Measurements from ENCODE around the gene SUCNR1. TPM values are rescaled to one million over a fixed set of nuclear protein-coding genes. Genes with fewer than 3 reads are reported as not detected.
A peak's percentile ranks its signal among the peaks of the same experiment; 100 is the strongest.

Gene SUCNR1
- total and polyA plus RNA-seq, 7 donors: 0.16 to 2.8 (median 0.36) TPM; not detected in 2

- TF ChIP-seq EP300 (IDR thresholded peaks at IDR 0.05) (no peak), POLR2A (IDR thresholded peaks at IDR 0.05) (no peak), POLR2AphosphoS5 (IDR thresholded peaks at IDR 0.05) (no peak), CTCF (IDR thresholded peaks at IDR 0.05) (no peak)
These were observed 46.0 kb downstream of the SUCNR1 start for GRCh38 chr3:151919446-151919845.

GRCh38 chr3:151923901-151924300, 50.5 kb downstream of the SUCNR1 start:
- 46 to 74% methylated on average over 1 of the region's 1 CpG for WGBS, 2 donors
- H3K4me1 ChIP-seq: peaks cover 0 to 39% (median 15%) of the 10 kb centered on the region in 4 donors
- H3K4me3 ChIP-seq: no peak overlapping the region
- H3K27me3 ChIP-seq: no peaks in the 10 kb centered on the region
- TF ChIP-seq POLR2AphosphoS5 (IDR thresholded peaks at IDR 0.05) (no peak), CTCF (IDR thresholded peaks at IDR 0.05) (no peak), EP300 (IDR thresholded peaks at IDR 0.05) (no peak), POLR2A (IDR thresholded peaks at IDR 0.05) (no peak)
- H3K36me3 ChIP-seq: no peaks in the 10 kb centered on the region
- intact Hi-C loops (cut with DNase I): loop anchor here (10.0 kb wide), 1 partner anchor 601 kb away; no protein-coding TSS in a partner anchor
- H3K9me3 ChIP-seq: no peaks in the 10 kb centered on the region
- peak overlapping the region in 1 of 4 donors; percentile 11 for H3K27ac ChIP-seq
- no peak for DNase-seq

More at GRCh38 chr3:151919446-151919845, 46.0 kb downstream of the SUCNR1 start:
- 88 to 91% methylated on average over 3 of the region's 3 CpGs for WGBS, 2 donors
- no peak overlapping the region for H3K4me3 ChIP-seq
- H3K27ac ChIP-seq: no peak overlapping the region
- H3K27me3 ChIP-seq: no peaks in the 10 kb centered on the region
- no peaks in the 10 kb centered on the region for H3K36me3 ChIP-seq
- no peaks in the 10 kb centered on the region for H3K9me3 ChIP-seq
- DNase-seq: no peak
- intact Hi-C loops (cut with DNase I): loop anchor here (2.0 to 10.0 kb wide), 4 partner anchors 82 to 755 kb away; no protein-coding TSS in a partner anchor
- H3K4me1 ChIP-seq: peaks cover 0 to 20% (median 7%) of the 10 kb centered on the region in 4 donors

- Histone ChIP-seq H3K4me3 (no peak overlapping the region), H3K36me3 (no peaks in the 10 kb centered on the region), H3K27me3 (no peaks in the 10 kb centered on the region), H3K27ac (no peak overlapping the region), H3K9me3 (no peaks in the 10 kb centered on the region), H3K4me1 (peaks cover 0 to 39% (median 14%) of the 10 kb centered on the region in 4 donors)
- WGBS, 2 donors: 94 to 97% methylated on average over 3 of the region's 3 CpGs
- intact Hi-C loops (cut with DNase I): loop anchor here (10.0 kb wide), 1 partner anchor 600 kb away; no protein-coding TSS in a partner anchor
- TF ChIP-seq POLR2AphosphoS5 (IDR thresholded peaks at IDR 0.05) (no peak), CTCF (IDR thresholded peaks at IDR 0.05) (no peak), POLR2A (IDR thresholded peaks at IDR 0.05) (no peak), EP300 (IDR thresholded peaks at IDR 0.05) (no peak)
- DNase-seq: no peak
These were observed 51.3 kb downstream of the SUCNR1 start for GRCh38 chr3:151924753-151925152.

- no peak for DNase-seq
- Histone ChIP-seq H3K27ac (peak overlapping the region in 1 of 4 donors; percentile 27), H3K36me3 (no peaks in the 10 kb centered on the region), H3K4me1 (peaks cover 0 to 39% (median 14%) of the 10 kb centered on the region in 4 donors), H3K4me3 (no peak overlapping the region), H3K9me3 (no peaks in the 10 kb centered on the region), H3K27me3 (no peaks in the 10 kb centered on the region)
- 86 to 94% methylated on average over 4 of the region's 4 CpGs for WGBS, 2 donors
- intact Hi-C loops (cut with DNase I): loop anchor here (10.0 kb wide), 1 partner anchor 599 kb away; no protein-coding TSS in a partner anchor
- no peak for TF ChIP-seq CTCF (IDR thresholded peaks at IDR 0.05)
- no peak for TF ChIP-seq POLR2AphosphoS5 (IDR thresholded peaks at IDR 0.05)
- no peak for TF ChIP-seq POLR2A (IDR thresholded peaks at IDR 0.05)
- no peak for TF ChIP-seq EP300 (IDR thresholded peaks at IDR 0.05)
These were observed 52.0 kb downstream of the SUCNR1 start for GRCh38 chr3:151925419-151925818.
